G401.6 (cell line): ENCODE data around the gene MAPRE2.

Experiments used
- FAIRE-seq: peaks from 2 replicates; lab custom pipeline; 2012; peaks lifted over from hg19 to GRCh38; lab: Jason Lieb, UNC

The MAPRE2 gene

GRCh38 chr18:35062408-35062807, 21.2 kb downstream of the MAPRE2 start:
- no peak for FAIRE-seq

GRCh38 chr18:35063875-35064690, 22.9 kb downstream of the MAPRE2 start:
- no peak for FAIRE-seq

DNA sequence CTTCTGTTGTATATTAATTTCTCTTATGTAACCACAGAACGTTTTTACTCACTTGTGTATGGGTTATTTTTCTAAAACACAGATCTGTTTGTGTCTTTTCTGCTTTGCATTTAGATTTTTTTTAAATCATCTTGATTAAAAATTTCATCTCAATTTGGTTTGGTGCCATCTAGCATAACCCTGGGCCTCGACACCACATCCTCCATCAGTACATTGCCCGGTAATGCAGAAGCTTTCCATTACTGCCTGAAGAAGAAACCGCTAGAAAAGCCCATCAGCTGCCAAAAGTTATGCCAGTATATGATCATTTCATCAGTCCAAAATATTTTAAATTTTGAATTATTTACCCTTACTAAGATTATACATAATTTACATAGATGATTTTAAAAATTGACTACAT, 26.2 kb downstream of the MAPRE2 start:
- no peak for FAIRE-seq

- FAIRE-seq = no peak
Measured at GRCh38 chr18:35071819-35072247, 30.6 kb downstream of the MAPRE2 start.

- no peak for FAIRE-seq
Measured at GRCh38 chr18:35072616-35073015, 31.4 kb downstream of the MAPRE2 start.

- no peak for FAIRE-seq
Measured at GRCh38 chr18:35073186-35074105, 32.2 kb downstream of the MAPRE2 start.

DNA sequence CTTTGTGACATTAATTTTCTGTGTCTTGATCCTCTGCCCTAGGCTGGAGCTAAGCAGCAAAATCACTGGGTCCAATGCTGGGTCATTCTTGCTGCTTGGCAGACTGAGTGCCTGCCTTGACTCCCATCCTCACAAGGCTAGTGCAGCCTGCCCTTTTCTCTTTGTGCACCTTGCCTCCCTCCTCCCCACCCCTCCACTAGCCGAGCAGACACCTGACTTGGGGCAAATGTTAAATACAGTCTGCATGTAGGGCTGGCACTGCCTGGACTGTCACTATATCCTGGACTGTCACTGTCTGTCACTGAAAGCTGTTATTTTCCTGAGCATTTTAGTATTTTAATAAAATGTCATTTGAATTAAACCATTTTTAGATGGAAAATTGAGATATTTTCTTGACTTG, 33.4 kb downstream of the MAPRE2 start:
- no peak for FAIRE-seq

- no peak for FAIRE-seq
Measured at GRCh38 chr18:35075132-35075531, 33.9 kb downstream of the MAPRE2 start.

DNA sequence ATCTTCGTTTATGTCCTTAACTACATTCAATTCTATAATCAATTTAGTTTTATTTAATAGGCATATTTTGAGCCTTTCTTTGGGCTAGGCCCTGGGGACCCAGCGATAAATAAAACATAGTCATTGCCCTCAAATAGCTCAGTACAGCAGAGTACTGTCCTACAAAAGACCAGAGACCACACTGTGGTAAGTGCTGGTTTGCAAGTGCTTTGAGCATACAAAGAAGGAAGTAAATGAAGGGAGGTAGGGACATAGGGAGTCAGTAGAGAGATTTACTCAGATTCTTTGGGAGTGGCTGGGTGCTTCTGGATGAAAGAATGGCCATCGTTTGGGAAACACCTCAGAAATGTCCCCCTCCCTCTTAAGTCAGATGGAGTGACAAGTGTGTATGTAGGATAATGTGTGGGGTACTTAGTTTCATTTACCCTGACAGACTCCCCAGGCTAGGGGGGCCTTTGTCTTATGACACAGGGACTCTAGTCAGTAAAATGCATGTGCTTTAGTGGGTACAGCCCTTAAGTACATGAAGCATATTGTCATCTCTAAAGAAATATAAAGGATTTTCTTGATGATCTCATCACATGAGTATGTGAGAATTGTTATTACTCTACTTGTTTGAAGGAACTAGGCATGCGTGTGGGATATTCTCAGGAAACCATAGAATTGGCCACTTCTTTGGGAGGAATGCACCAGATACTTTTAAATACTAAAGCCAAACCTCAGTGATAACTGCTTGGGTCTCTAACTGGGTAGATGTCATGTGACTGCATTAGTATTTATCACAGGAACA, 35.1 kb downstream of the MAPRE2 start:
- FAIRE-seq = no peak

DNA sequence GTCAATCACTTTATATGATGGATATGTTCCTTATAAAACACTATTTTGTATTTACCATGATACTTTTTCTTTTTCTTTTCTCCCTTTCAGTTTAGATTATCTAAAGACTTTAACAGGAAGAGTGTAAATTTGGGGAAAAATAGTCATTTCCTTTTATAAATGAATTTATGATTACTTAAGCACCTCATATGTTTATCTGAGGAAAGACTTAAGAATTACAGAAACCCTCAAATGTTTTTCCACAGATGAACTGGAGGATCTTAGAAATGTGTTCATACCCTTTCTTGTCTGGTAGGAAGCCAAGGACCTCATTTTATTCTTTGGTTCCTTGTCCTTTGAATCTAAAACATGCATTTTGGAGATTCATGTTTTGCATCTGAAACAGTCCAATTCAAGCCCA, 36.7 kb downstream of the MAPRE2 start:
- no peak for FAIRE-seq

DNA sequence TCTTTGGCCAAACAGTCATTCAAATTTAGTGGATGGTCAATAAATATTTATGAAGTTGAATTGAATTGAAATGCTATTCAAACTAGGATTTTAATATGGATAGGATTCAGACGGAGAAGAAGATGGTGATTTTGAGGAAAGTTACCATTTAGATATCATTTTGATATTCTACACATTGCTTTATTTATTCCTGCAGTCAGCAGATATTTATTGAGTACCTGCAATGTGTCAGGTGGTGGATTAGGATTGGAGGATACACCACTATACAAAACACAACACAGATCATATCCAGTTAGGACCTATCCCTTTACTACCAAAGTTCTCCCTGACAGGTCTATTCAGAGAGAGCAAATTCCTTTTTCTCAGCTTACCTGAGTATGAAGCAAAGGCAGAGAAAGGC, 38.8 kb downstream of the MAPRE2 start:
- no peak for FAIRE-seq

- FAIRE-seq = no peak
Measured at GRCh38 chr18:35083174-35083712, 42.0 kb downstream of the MAPRE2 start.

DNA sequence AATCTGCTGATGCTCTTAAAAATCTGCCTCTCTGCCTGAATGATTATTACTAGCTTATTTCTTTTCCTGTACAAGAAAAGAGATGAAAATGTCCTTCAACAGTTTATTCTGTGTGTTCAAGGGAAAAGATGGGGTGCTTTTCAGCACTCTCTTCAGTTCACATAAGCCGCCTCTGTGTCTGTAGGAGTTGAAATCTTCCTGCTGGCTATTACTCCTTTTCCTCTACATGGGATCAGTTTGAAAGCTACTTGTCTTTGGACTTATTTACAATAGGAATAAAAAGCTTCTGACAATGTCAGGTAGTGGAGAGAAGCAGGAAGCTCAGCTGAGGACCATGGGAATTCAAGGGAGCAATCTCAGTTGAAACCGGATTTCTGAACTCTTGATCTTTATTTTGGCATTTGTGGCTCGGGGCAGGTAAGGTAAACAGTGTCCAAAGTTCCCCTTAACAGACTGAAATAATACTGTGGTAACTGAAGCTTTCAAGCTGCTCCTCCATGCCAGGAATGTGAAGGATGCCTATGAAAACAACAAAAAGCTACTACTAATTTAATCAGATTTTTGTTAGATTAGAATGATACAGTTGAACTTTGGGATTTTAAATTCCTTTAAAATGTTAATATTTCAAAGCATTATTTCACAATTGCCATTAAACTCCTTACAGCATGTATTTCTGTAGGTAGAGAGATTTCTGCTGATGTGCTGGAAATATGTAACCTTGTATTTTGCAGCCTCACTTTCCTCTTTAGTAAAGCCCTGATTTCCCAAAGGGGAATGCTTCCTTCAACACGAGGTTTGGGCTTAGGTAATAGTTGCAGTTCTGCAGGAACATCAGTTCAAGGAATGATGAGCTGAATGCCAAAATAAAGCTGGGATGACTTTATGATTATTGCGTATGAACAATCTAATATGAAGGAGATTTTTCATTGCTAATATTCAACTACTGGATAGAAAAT, 43.6 kb downstream of the MAPRE2 start:
- FAIRE-seq = no peak

DNA sequence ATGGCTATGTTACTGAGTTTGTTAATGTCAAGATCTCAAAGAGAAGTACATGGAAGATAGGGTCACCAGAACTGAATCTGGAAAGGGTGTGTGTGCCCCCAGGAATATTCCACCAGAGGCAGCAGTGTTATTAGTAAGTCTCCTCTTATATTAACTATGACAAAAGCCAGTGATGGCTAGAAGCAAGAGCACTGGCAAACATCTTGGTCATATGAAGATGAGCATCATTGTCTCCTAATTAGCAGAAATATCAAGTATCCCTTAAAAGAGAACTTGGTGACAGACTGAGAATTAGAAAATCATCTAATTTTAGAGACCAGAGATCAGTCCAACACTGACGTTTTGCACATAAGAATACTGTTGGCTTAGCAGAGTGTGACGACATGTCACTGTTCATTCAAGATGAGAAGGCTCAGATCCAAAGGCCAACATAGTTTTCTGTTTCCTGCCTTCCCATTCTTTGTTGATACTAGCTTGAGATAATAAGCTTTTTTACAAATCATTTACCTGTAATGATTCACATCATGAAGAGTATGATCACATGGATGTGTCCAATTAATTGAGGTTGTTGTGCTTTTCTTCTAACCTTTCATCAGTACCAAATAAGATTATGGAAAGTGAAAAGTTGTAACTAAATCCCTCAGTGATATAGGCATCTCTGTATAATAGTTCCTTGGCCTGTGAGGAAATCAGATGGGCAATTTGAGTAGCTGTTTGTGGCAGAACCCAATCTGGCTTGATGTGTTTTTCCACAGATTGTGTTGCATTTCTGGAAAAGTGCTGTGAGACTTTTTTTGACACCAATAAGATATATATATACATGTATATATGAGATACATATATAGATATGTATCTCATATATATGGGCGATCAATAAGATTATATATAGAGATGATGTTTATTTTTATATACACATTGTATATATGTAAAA, 44.5 kb downstream of the MAPRE2 start:
- no peak for FAIRE-seq

DNA sequence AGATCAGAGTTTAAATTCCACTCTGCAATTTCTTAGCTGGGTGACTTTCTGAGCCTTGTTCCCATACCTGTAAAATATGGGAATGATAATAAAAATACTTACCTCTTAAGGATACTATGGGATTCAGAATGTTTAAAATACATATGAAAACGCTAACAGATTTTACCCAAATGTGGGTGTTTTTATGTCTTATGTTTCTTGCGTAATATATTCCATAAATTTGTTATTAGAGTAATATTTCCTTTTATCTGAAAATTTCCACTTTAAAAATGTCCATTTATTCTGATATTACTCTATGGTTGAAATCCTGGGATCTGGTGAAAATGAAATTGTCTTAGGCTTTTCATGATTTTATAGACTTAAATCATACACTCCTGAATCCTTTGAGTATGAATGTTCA, 45.5 kb downstream of the MAPRE2 start:
- FAIRE-seq = no peak

DNA sequence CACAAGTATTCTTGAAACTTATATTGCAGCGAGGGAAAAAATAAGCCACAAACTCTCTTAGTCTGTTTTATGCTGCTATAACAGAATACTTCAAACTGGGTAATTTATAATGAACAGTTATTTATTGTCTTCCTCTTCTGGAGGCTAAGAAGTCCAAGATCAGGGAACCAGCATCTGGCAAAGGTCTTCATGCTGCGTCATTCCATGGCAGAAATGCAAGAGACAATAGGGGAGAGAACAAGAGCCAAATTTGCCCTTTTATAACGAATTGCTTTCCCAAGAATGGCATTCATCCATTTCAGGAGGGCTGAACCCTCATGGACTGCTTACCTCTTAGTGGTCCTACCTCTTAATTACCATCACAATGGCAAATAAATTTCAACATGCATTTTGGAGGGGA, 46.5 kb downstream of the MAPRE2 start:
- no peak for FAIRE-seq

- no peak for FAIRE-seq
Measured at GRCh38 chr18:35088921-35089320, 47.7 kb downstream of the MAPRE2 start.

- no peak for FAIRE-seq
Measured at GRCh38 chr18:35089382-35089781, 48.2 kb downstream of the MAPRE2 start.

DNA sequence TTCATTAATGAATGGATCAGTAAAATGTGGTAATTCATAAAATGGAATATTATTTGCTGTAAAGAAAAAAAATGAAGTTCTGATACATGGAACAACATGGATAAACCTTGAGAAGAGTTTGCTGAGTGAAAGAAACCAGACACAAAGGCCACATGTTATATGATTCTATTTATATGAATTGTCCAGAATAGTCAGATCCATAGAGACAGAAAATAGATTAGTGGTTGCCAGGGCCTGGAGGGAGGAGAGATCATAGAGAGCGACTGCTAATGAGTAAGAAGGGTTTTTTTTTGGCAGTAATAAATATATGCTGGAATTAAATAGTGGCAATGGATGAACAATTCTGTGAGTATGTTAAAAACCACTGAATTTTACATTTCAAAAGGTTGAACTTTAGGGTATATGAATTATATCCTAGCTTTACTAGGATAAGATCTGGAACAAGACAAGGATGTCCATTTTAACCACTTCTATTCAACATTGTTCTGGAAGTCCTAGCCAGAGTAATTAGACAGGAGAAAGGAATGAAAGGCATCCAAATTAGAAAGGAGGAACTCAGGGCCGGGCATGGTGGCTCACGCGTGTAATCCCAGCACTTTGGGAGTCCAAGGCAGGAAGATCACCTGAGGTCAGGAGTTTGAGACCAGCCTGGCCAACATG, 48.8 kb downstream of the MAPRE2 start:
- no peak for FAIRE-seq
